ELF-1 (cell line): ENCODE results near the gene CYP21A2.
"Not testable (repeated sequence)": the region's sequence is repeated elsewhere in the genome, so short reads cannot be mapped to it uniquely, and the experiment has no call there.

Experiments
- DNase-seq: peaks from one replicate; pipeline ENCODE4 v3.0.0-alpha.2; 2016; ENCODE audit warnings: low read depth, low spot score

Gene CYP21A2

DNA sequence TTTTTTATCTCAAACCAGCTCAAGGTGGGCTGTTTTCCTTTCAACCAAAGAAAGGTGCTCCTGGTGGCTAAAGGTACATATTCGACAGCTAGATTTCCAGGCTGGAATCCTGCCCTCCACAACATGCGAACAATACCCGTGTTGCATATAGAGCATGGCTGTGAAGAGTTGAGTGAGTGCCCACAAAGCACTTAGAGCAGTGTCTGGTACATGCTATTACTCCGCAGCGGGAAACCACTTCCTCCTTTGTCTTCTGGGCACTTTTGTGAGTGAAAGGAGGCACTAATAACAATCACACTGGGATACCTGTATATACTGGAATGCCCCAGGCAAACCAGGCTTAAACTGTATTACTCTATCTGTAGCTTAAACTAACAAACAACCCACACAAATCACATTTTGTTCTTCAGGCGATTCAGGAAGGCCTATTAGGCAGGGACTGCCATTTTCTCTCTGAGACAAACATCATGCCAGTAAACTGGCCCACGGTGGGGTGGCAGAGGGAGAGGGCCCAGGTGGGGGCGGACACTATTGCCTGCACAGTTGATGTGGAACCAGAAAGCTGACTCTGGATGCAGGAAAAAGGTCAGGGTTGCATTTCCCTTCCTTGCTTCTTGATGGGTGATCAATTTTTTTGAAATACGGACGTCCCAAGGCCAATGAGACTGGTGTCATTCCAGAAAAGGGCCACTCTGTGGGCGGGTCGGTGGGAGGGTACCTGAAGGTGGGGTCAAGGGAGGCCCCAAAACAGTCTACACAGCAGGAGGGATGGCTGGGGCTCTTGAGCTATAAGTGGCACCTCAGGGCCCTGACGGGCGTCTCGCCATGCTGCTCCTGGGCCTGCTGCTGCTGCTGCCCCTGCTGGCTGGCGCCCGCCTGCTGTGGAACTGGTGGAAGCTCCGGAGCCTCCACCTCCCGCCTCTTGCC, at the start of gene CYP21A2:
CYP21A2 (plus strand) TSS at position 818 of the 927 bp plus-strand sequence; CDS start at position 826, 8 bp downstream.
- not testable (repeated sequence) for DNase-seq

DNA sequence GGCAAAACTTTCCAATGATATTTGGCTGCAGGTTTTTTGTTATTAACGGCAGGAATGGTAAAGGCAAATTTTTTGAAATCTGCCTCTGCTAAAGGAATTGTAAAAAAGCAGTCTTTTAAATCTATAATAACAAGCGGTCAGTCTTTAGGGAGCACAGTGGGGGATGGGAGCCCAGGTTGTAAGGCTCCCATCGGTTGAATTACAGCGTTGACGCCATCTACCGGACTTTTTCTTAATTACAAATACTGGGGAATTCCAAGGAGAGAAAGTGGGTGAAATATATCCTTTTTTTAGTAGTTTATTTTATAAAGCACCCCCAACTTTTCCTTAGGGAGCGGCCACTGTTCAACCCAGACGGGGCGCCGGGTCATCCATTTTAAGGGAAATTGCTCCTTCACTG, 48.9 kb upstream of the CYP21A2 start:
- not testable (repeated sequence) for DNase-seq

DNA sequence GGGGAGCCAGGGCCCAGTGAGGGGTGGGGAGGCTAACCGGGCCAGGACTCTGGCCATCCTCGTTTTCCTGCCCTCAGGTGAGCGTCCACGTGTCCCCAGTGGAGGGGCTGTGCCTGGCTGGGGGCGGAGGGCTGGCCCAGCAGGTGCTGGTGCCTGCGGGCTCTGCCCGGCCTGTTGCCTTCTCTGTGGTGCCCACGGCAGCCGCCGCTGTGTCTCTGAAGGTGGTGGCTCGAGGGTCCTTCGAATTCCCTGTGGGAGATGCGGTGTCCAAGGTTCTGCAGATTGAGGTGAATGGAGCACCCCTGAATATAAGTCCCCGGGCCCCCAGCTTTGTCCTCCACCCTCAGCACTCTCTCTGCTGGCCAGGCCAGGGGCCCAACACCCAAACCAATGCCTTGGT, 43.8 kb upstream of the CYP21A2 start:
- DNase-seq, result not testable (repeated sequence)

- DNase-seq, result not testable (repeated sequence)
Observed at GRCh38 chr6:31996385-31996784, 41.8 kb upstream of the CYP21A2 start.

GRCh38 chr6:32002546-32003268, 35.5 kb upstream of the CYP21A2 start:
- not testable (repeated sequence) for DNase-seq

DNA sequence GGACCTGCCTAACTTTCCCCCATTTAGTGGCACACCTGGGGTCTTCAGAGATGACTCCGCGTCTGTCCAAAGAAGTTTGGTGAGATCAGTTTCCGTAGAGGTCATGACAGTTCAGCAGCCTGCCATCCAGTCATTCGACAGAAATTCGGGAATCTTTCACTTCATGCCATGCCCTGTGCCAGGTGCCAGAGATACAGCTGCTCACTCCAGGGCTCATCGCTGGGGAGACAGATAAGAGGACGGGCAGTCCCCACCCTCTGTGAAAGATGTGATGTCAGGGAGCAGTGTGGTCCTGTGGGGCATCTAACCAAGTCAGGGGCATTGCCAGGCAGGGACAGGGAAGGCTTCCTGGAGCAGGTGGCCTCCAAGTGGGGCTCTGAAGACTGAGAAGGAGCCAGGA, 34.9 kb upstream of the CYP21A2 start:
- DNase-seq, result not testable (repeated sequence)

GRCh38 chr6:32004393-32004792, 33.8 kb upstream of the CYP21A2 start:
- DNase-seq, result not testable (repeated sequence)

DNA sequence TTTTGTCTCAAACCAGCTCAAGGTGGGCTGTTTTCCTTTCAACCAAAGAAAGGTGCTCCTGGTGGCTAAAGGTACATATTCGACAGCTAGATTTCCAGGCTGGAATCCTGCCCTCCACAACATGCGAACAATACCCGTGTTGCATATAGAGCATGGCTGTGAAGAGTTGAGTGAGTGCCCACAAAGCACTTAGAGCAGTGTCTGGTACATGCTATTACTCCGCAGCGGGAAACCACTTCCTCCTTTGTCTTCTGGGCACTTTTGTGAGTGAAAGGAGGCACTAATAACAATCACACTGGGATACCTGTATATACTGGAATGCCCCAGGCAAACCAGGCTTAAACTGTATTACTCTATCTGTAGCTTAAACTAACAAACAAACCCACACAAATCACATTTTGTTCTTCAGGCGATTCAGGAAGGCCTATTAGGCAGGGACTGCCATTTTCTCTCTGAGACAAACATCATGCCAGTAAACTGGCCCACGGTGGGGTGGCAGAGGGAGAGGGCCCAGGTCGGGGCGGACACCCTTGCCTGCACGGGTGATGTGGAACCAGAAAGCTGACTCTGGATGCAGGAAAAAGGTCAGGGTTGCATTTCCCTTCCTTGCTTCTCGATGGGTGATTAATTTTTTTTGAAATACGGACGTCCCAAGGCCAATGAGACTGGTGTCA, 33.2 kb upstream of the CYP21A2 start:
- DNase-seq, result not testable (repeated sequence)

DNA sequence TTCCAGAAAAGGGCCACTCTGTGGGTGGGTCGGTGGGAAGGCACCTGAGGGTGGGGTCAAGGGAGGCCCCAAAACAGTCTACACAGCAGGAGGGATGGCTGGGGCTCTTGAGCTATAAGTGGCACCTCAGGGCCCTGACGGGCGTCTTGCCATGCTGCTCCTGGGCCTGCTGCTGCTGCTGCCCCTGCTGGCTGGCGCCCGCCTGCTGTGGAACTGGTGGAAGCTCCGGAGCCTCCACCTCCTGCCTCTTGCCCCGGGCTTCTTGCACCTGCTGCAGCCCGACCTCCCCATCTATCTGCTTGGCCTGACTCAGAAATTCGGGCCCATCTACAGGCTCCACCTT, 32.7 kb upstream of the CYP21A2 start:
- not testable (repeated sequence) for DNase-seq

GRCh38 chr6:32005991-32006529, 32.2 kb upstream of the CYP21A2 start:
- DNase-seq, result not testable (repeated sequence)

DNA sequence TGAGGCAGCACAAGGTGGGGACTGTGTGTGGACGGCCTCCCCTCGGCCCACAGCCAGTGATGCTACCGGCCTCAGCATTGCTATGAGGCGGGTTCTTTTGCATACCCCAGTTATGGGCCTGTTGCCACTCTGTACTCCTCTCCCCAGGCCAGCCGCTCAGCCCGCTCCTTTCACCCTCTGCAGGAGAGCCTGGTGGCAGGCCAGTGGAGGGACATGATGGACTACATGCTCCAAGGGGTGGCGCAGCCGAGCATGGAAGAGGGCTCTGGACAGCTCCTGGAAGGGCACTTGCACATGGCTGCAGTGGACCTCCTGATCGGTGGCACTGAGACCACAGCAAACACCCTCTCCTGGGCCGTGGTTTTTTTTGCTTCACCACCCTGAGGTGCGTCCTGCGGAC, 31.1 kb upstream of the CYP21A2 start:
- DNase-seq, result not testable (repeated sequence)

DNA sequence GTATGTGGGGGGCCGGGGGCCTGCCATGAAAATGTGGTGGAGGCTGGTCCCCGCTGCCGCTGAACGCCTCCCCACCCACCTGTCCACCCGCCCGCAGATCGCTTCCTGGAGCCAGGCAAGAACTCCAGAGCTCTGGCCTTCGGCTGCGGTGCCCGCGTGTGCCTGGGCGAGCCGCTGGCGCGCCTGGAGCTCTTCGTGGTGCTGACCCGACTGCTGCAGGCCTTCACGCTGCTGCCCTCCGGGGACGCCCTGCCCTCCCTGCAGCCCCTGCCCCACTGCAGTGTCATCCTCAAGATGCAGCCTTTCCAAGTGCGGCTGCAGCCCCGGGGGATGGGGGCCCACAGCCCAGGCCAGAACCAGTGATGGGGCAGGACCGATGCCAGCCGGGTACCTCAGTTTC, 30.2 kb upstream of the CYP21A2 start:
- DNase-seq, result not testable (repeated sequence)

- DNase-seq, result not testable (repeated sequence)
Observed at GRCh38 chr6:32008616-32009015, 29.6 kb upstream of the CYP21A2 start.

DNA sequence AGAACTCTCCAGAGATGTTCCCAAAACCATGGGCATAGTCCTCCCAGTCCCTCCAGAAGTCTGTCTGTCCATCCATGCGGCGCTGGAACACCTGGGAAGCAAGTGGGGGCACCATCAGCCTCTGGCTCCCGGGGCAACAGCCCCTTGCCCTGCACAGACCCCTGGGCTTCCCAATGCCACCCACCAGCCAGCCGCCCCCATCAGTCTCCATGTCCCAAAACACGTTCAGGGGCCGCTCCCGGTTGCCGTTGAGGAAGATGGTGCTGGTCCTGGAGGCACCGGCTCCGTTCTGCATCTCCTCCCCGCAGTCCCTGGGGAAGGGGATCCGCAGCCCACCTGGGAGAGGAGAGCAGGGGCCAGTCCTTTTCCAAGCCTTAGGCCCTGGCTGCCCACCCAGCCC, 28.7 kb upstream of the CYP21A2 start:
- DNase-seq, result not testable (repeated sequence)

- DNase-seq, result not testable (repeated sequence)
Observed at GRCh38 chr6:32010856-32011530, 27.2 kb upstream of the CYP21A2 start.

- not testable (repeated sequence) for DNase-seq
Observed at GRCh38 chr6:32012941-32013617, 25.1 kb upstream of the CYP21A2 start.

DNA sequence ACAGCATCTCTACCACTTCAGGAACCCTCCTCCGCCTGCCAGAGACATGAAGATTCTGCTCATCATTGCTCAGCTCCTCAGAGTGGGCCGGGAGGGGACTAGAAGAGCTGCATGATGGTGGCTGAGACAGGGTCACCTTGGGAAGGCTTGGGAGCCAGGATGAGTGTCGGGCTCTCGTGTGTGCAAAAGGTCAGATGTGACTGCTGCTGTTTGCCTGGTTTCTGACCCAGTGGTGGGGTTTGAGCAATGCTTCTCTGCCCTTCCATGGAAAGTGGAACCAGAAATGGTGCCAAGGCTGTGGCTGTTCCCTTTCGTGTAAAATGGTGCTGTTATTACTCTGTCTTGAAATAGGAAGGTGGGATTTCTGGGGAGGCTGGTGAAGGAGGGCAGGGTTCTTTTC, 24.5 kb upstream of the CYP21A2 start:
- DNase-seq, result not testable (repeated sequence)

DNA sequence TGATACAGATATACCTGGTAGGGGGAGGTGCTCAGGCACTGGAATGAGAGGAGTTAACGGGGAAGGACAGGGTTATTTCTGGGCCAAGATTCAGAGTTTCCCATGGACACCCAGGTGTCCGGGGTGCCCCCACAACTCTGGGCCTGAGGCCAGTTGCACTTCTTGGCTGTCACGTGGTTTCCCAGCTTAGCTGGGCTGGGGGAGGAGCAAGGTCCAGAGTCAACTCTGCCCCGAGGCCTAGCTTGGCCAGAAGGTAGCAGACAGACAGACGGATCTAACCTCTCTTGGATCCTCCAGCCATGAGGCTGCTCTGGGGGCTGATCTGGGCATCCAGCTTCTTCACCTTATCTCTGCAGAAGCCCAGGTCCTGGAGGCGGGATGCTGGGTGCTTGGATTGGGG, 23.7 kb upstream of the CYP21A2 start, which contains the start of gene C4B:
C4B (plus strand) TSS at position 249 of the 400 bp plus-strand sequence; CDS start at position 300, 51 bp downstream.
- DNase-seq, result not testable (repeated sequence)

DNA sequence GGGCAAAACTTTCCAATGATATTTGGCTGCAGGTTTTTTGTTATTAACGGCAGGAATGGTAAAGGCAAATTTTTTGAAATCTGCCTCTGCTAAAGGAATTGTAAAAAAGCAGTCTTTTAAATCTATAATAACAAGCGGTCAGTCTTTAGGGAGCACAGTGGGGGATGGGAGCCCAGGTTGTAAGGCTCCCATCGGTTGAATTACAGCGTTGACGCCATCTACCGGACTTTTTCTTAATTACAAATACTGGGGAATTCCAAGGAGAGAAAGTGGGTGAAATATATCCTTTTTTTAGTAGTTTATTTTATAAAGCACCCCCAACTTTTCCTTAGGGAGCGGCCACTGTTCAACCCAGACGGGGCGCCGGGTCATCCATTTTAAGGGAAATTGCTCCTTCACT, 16.1 kb upstream of the CYP21A2 start:
- not testable (repeated sequence) for DNase-seq

DNA sequence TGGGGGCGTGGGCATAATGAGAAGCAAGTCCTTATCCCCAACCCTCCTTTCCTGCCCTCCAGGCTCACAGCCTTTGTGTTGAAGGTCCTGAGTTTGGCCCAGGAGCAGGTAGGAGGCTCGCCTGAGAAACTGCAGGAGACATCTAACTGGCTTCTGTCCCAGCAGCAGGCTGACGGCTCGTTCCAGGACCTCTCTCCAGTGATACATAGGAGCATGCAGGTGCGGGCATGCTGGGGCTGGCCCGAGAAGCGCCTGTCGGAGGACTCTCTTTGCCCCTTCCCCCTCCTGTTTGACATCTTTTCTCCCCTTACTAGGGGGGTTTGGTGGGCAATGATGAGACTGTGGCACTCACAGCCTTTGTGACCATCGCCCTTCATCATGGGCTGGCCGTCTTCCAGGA, 9.6 kb upstream of the CYP21A2 start:
- DNase-seq, result not testable (repeated sequence)
